GM12878 (cell line): ENCODE measurements around the gene DRD3. TPM values are rescaled to one million over a fixed set of nuclear protein-coding genes. Genes with fewer than 3 reads are reported as not detected.

Experiments used
- ATAC-seq: fragments of 200-7000 bp; cut with Tn5 transposase; 3 replicates; pipeline ENCODE4 v1.9.1; 2020; ENCODE audit warnings: mild to moderate bottlenecking, moderate library complexity
- Bru-seq: library from RNA; stranded (reverse); fragments of 400-500 nt; gene quantifications from one replicate; lab custom pipeline; 2021; lab: Mats Ljungman, UMichigan
- BruChase-seq, 2 experiments: library from RNA; stranded (reverse); fragments of 400-500 nt; gene quantifications; one replicate each; lab custom pipeline; 2021; lab: Mats Ljungman, UMichigan
- BruUV-seq: library from RNA; stranded (reverse); fragments of 400-500 nt; replicated peaks from 2 replicates; lab custom pipeline; 2021; lab: Mats Ljungman, UMichigan
- CTCF ChIA-PET: fragments of 300-600 bp; sonication (Branson Sonifier 250); formaldehyde crosslinking; extraction: SDS; loops from one replicate; lab custom pipeline; 2021; ENCODE audit warnings: inconsistent platforms; lab: Yijun Ruan, JAX
- POLR2A ChIA-PET: fragments of 350-600 bp; formaldehyde crosslinking; extraction: SDS; loops from one replicate; lab custom pipeline; 2021; ENCODE audit warnings: inconsistent platforms; lab: Charles Lee
- RAD21 ChIA-PET: fragments of 300-600 bp; sonication (Branson Sonifier 250); formaldehyde crosslinking; loops from one replicate; lab custom pipeline; 2023; ENCODE audit warnings: antibody characterized with exemption; ENCODE audit not compliant: unreplicated experiment; lab: Charles Lee
- SMC1A ChIA-PET: fragments of 300-600 bp; sonication (Branson Sonifier 250); formaldehyde crosslinking; loops from one replicate; lab custom pipeline; 2023; ENCODE audit not compliant: unreplicated experiment, uncharacterized antibody; lab: Charles Lee
- DNase-seq: peaks from one replicate; pipeline ENCODE4 v3.0.0-alpha.2; 2011; ENCODE audit warnings: low read depth, low spot score
- FAIRE-seq: peaks from 3 replicates; lab custom pipeline; 2011; peaks lifted over from hg19 to GRCh38; lab: Jason Lieb, UNC
- H2AFZ ChIP-seq: 2 replicates; pipeline ENCODE4 v1.6.0; 2011; ENCODE audit warnings: low read depth, low read length, control low read depth; ENCODE audit not compliant: control insufficient read depth
- H3K27ac ChIP-seq: 2 replicates; pipeline ENCODE4 v1.5.1; 2011; ENCODE audit warnings: control low read depth; ENCODE audit not compliant: control insufficient read depth, insufficient read depth
- H3K27me3 ChIP-seq, 2 experiments: replicated peaks in 1 of 2; 2 replicates each; pipeline versions ENCODE4 v1.6.0 to v1.6.1; 2011; ENCODE audit warnings: low read length in 1 of 2; ENCODE audit not compliant: control insufficient read depth in 2 of 2, insufficient read depth in 2 of 2
- H3K36me3 ChIP-seq, 2 experiments: 2 replicates each; pipeline ENCODE4 v1.5.1; 2011; ENCODE audit warnings: low read length in 1 of 2; ENCODE audit not compliant: control insufficient read depth in 2 of 2, insufficient read depth in 2 of 2
- H3K4me1 ChIP-seq: 2 replicates; pipeline ENCODE4 v1.6.1; 2011; ENCODE audit warnings: mild to moderate bottlenecking, low read length, moderate library complexity, mixed read lengths; ENCODE audit not compliant: control insufficient read depth, insufficient read depth
- H3K4me2 ChIP-seq: 2 replicates; pipeline ENCODE4 v1.6.0; 2011; ENCODE audit warnings: control low read depth; ENCODE audit not compliant: control insufficient read depth, insufficient read depth
- H3K4me3 ChIP-seq: fragments of 200-600 bp; sonication (generic); 2 replicates; pipeline ENCODE4 v1.5.1; 2016
- H3K79me2 ChIP-seq: 2 replicates; pipeline ENCODE4 v1.6.0; 2011; ENCODE audit warnings: low read length; ENCODE audit not compliant: control insufficient read depth, insufficient read depth
- H3K9ac ChIP-seq: 2 replicates; pipeline ENCODE4 v1.8.0; 2011; ENCODE audit warnings: low read length, control low read depth, mixed read lengths; ENCODE audit not compliant: control insufficient read depth, insufficient read depth
- H3K9me3 ChIP-seq: replicated peaks from 3 replicates; pipeline ENCODE4 v1.5.1; 2011; ENCODE audit warnings: mild to moderate bottlenecking, low read length; ENCODE audit not compliant: control insufficient read depth, insufficient read depth
- H4K20me1 ChIP-seq: 2 replicates; pipeline ENCODE4 v1.6.0; 2011; ENCODE audit not compliant: control insufficient read depth, insufficient read depth
- NFIC ChIP-seq: IDR thresholded peaks from 2 replicates; pipeline ENCODE4 v1.6.1; 2012; ENCODE audit warnings: low read depth, mild to moderate bottlenecking, inconsistent platforms, low read length, moderate library complexity
- REST ChIP-seq: IDR thresholded peaks from 2 replicates; pipeline ENCODE4 v1.6.1; 2012; ENCODE audit warnings: mild to moderate bottlenecking, low read depth, low read length
- SP1 ChIP-seq: IDR thresholded peaks from one replicate; pipeline ENCODE4 v1.6.1; 2011; ENCODE audit warnings: low read depth, low read length
- USF1 ChIP-seq: IDR thresholded peaks from 2 replicates; pipeline ENCODE4 v1.6.1; 2011; ENCODE audit warnings: borderline replicate concordance, low read depth, mild to moderate bottlenecking, moderate library complexity, mixed read lengths, low read length; ENCODE audit not compliant: insufficient read depth; ENCODE audit errors: extremely low read length
- WGBS: methylation state at CpG from one replicate; pipeline ENCODE4 v1.1.6; 2016; ENCODE audit warnings: low lambda C conversion rate; ENCODE audit not compliant: insufficient replicate concordance, insufficient coverage; ENCODE audit errors: missing lambda C conversion rate; 5-methylcytosine and 5-hydroxymethylcytosine counted together
- in situ Hi-C: fragments of 300-500 bp; cut with MboI; formaldehyde crosslinking; loops from 9 replicates; pipeline ENCODE4 v1.14.3; 2018; ENCODE audit warnings: mixed read lengths
- intact Hi-C: fragments of 100-400 bp; cut with micrococcal nuclease; formaldehyde crosslinking; loops from one replicate; pipeline ENCODE4 v1.14.2; 2022; ENCODE audit not compliant: unreplicated experiment
- long read RNA-seq, 2 experiments: library from polyadenylated mRNA; unstranded; transcript quantifications; one replicate each; pipeline ENCODE4 v2.0.0, GENCODE V29; 2019 to 2020
- polyA minus RNA-seq, 3 experiments: library from RNA; depleted of rRNA, polyadenylated mRNA; stranded (reverse); fragments of >200 nt; gene quantifications; 2 replicates each; pipeline ENCODE4 v1.2.3, GENCODE V29; 2011
- polyA plus RNA-seq, 11 experiments: library from polyadenylated mRNA; depleted of rRNA in 4 of 11; unstranded in 6 of 11; stranded (reverse) in 5 of 11; fragments of >200 nt; fragmentation: Nextera tagmentation in 4 of 11; fragmentation: Illumina TruSeq in 1 of 11; extraction: Ambion mirVana in 4 of 11; extraction: Trizol in 1 of 11; gene quantifications; 1 replicate in 1 of 11; 2 replicates in 10 of 11; pipeline versions ENCODE4 v1.2.1 to v1.2.3, GENCODE V29; 2011 to 2016; ENCODE audit warnings: inconsistent platforms in 2 of 11, missing spikeins in 2 of 11, low read depth in 1 of 11
- total RNA-seq, 4 experiments: library from RNA; depleted of rRNA in 3 of 4; stranded (reverse); fragments of >200 nt in 3 of 4; fragmentation: Illumina TruSeq in 1 of 4; extraction: Trizol in 1 of 4; gene quantifications; 2 replicates each; pipeline versions ENCODE4 v1.2.1 to v1.2.3, GENCODE V29; 2013 to 2021

DRD3 gene
- not detected in 2 replicates for total RNA-seq (2013; cell fraction: nucleolus; rRNA removed)
- total RNA-seq (2014; rRNA removed) (not detected in 2 replicates), total RNA-seq (2014; rRNA removed; fragmentation: Illumina TruSeq; extraction: Trizol) (not detected in 2 replicates), total RNA-seq (2021) (not detected in 2 replicates), polyA plus RNA-seq (2011; rRNA removed) (not detected in 2 replicates), polyA plus RNA-seq (2014; fragmentation: Illumina TruSeq; extraction: Trizol) (not detected in 2 replicates), polyA plus RNA-seq (2014; fragmentation: Nextera tagmentation; extraction: Ambion mirVana) (not detected), polyA plus RNA-seq (2014; rRNA removed) (not detected in 2 replicates), polyA plus RNA-seq (2016; fragmentation: Nextera tagmentation; extraction: Ambion mirVana) (not detected), polyA minus RNA-seq (2011; rRNA and poly(A)+ RNA removed) (not detected in 2 replicates), Bru-seq, nascent RNA (percentile 8 among the genes with signal in this experiment), BruChase-seq, experiment 1, labeled RNA remaining after a 6-hour chase (percentile 1 among the genes with signal in this experiment), BruChase-seq, experiment 2, labeled RNA remaining after a 2-hour chase (percentile 4 among the genes with signal in this experiment)
- not detected for polyA plus RNA-seq (2011; ENCODE audit: low read depth)
- polyA plus RNA-seq (2011; cell fraction: cytosol; rRNA removed): not detected in 2 replicates
- polyA plus RNA-seq (2011; cell fraction: nucleus; rRNA removed): not detected in 2 replicates
- polyA plus RNA-seq (2012): not detected in 2 replicates
- polyA minus RNA-seq (2011; cell fraction: cytosol; rRNA and poly(A)+ RNA removed): not detected in 2 replicates
- not detected in 2 replicates for polyA minus RNA-seq (2011; cell fraction: nucleus; rRNA and poly(A)+ RNA removed)
- long read RNA-seq, experiment 1: 0 reads
- long read RNA-seq, experiment 2: 0 reads

GRCh38 chr3:114178770-114179368, at the start of gene DRD3:
Gene DRD3, minus strand, starts transcription at chr3:114179052. Its CDS starts 7,060 bp downstream, at chr3:114171992.
- Histone ChIP-seq H2AFZ (no peak within 1 kb of the TSS), H3K4me3 (no peak within 1 kb of the TSS), H4K20me1 (no peaks in the 10 kb centered on the region), H3K4me1 (no peaks in the 10 kb centered on the region), H3K9ac (no peak within 1 kb of the TSS)
- in situ Hi-C loops: no loop called here
- BruUV-seq: no TSS peak
- FAIRE-seq: no peak
- POLR2A ChIA-PET: no interaction called here
- CTCF ChIA-PET: interaction anchor here (0.6 to 2.6 kb wide), 4 partner anchors 13 to 239 kb away, joined by 3 to 13 read pairs (median 4); no protein-coding TSS in a partner anchor
- peak; percentile 69 for ATAC-seq
- RAD21 ChIA-PET: no interaction called here
- DNase-seq: no peak
- TF ChIP-seq REST (peak; percentile 92), USF1 (no peak), SP1 (no peak), NFIC (no peak)
- TF ChIP-seq, all 136 proteins: peak for 1
- Histone ChIP-seq H3K9me3 (no peaks in the 10 kb centered on the region), H3K79me2 (no peaks in the 10 kb centered on the region), H3K36me3 (no peaks in the 10 kb centered on the region), H3K4me2 (no peak within 1 kb of the TSS), H3K27me3 (peaks cover 0 to 2% of the 10 kb centered on the region in 2 experiments; a peak in 1 of 4 replicates), H3K27ac (no peak within 1 kb of the TSS)
- SMC1A ChIA-PET: interaction anchor here (1.2 to 1.5 kb wide), 2 partner anchors 13 to 240 kb away, joined by 5 read pairs; no protein-coding TSS in a partner anchor
- intact Hi-C loops: no loop called here
- 58% methylated on average over 7 of the region's 7 CpGs for WGBS
